ENCODE measurements around the gene GABPB2.
A peak's percentile ranks its signal among the peaks of the same experiment; 100 is the strongest.

Gene GABPB2

GRCh38 chr1:151133018-151133806, 62.7 kb downstream of the GABPB2 start:
- DNase-seq (ENCODE audit: low read depth in 2 of 2) = no peak

GRCh38 chr1:151134396-151134795, 63.8 kb downstream of the GABPB2 start:
- no peak for DNase-seq (ENCODE audit: low read depth in 2 of 2)

DNA sequence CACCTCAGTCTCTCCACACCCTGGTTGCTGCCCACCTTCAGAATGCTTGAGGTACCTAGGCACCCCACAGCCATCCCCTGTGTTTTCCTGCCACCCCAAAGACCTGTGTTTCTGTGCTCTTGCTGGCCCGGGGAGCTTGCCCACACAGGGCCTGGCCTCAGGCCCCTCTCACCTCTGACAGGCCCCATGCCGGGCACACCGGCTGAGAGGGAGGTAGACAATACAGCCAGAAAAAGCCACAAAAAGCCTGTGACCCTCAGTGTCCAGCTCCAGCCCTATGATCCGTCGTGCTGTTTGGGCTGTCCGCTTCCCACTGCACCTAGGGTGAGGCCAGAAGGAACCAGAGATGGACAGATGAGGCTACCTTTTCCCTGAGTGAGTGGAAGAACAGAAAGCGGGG, 64.4 kb downstream of the GABPB2 start:
- no peak for DNase-seq (ENCODE audit: low read depth in 2 of 2)

- no peak for DNase-seq (ENCODE audit: low read depth in 2 of 2)
Observed at GRCh38 chr1:151135433-151136385, 65.1 kb downstream of the GABPB2 start.

GRCh38 chr1:151137789-151138188, 67.2 kb downstream of the GABPB2 start:
- no peak for DNase-seq (ENCODE audit: low read depth in 2 of 2)

DNA sequence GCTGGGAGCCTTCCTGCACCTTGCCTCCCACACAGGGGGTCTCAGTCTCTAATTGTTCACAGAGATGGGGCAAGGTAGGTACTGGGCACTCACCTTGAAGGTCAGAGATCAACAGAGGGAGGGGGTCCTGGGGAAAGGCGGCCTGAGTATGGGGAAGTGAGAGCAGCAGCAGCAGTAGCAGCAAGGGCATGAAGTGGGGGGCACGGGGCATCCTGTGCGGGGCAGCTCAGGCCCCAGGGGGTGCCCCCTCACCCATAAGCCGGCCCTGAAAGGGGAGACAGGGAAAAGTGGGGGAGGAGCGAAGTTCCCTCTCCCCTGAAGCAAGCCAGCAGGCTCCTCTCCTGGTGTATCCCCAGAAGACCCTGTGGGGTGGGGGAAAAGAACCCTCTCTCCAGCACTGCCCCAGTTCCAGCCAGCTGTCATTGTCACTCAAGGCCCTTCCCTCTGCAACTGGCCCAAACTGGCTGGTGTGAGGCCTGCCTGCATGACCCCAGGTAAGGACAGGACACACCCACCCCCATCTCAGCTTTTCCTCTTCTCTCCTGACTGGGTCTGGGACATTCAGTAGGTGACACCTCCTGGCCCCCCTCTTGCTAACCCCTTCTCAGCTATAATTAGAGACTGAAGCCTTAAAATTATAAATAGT, 72.0 kb downstream of the GABPB2 start:
- no peak for DNase-seq (ENCODE audit: low read depth in 2 of 2)

DNA sequence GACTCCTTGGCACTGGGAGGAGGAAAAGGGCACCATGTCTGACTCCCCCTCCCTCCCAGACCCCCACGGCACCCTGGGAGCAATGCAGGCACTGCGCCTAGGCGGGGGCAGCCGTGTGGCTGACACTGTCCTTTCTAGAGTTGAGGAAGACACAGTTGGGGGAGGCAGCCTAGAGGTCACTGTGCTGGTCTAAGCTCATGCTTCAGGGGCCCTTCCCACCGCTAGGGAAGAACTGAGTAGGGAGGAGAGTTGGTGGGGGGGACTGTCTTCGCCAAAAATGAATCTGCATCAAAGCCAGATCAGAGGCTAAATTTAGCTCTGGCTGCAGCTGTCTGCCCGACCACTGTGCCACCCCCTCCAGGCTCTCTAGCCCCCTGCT, 72.5 kb downstream of the GABPB2 start:
- DNase-seq (ENCODE audit: low read depth in 2 of 2) = no peak

DNA sequence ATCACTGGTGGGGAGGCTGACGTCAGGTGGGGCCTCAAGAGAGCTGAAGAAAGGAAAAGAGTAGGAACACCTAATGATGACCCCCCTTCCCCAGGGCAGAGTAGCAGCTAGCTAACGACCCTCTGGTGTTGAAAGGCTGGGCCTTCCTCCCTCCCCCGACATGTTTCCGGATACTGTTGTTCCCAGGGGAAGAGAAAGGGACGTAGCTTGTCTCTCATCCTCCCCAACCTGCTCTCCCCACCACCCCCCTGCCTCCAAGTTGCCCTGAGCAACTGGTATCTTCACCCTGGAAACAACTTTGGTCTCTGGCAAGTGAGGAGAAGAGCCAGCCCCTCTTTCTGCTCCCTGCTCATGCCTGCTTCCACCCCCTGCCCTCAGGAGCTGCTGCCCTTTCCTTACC, 73.4 kb downstream of the GABPB2 start:
- DNase-seq (ENCODE audit: low read depth in 2 of 2) = no peak

DNA sequence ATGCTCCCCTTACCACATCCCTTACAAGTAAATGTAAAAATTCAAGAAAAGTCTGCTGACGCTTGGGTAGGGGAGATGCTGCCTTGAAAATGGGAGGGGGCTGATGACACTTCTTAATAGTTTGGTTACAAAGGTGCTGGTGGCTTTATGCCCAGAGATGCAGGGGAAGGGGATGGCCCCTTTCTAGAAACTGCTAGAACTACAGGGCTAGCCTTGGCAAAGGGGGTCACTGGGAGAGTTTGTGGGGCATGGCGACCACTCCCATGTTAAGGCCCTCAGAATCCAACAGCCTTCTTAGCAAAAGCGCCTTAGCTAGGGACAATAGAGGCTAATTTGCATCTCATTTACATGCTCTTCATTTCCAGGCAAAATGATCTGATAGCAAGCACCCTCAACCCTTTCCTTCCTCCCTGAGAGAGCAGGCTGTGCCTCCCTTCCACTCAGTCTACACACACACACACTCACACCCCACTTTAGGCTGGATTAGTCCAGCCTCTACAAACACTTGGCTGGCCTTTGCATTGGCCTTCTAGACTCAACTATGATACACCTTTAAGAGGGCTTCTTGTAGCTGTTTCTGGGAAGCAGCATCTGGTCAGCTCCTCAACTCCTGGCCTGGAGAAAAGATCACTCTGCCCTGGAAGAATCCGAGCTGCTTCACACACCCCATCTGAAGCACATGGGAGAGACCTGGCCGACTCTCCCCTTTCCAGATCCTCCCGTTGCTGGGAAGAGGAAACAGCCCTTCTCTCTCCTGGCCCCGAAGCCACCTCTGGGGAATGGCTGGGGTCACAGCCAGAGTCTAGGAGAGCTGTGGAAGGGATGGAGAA, 74.1 kb downstream of the GABPB2 start:
- no peak for DNase-seq (ENCODE audit: low read depth in 2 of 2)

- DNase-seq (ENCODE audit: low read depth in 2 of 2) = no peak
Observed at GRCh38 chr1:151145304-151146071, 74.9 kb downstream of the GABPB2 start.

GRCh38 chr1:151146072-151146411, 75.5 kb downstream of the GABPB2 start:
- no peak for DNase-seq (ENCODE audit: low read depth in 2 of 2)

DNA sequence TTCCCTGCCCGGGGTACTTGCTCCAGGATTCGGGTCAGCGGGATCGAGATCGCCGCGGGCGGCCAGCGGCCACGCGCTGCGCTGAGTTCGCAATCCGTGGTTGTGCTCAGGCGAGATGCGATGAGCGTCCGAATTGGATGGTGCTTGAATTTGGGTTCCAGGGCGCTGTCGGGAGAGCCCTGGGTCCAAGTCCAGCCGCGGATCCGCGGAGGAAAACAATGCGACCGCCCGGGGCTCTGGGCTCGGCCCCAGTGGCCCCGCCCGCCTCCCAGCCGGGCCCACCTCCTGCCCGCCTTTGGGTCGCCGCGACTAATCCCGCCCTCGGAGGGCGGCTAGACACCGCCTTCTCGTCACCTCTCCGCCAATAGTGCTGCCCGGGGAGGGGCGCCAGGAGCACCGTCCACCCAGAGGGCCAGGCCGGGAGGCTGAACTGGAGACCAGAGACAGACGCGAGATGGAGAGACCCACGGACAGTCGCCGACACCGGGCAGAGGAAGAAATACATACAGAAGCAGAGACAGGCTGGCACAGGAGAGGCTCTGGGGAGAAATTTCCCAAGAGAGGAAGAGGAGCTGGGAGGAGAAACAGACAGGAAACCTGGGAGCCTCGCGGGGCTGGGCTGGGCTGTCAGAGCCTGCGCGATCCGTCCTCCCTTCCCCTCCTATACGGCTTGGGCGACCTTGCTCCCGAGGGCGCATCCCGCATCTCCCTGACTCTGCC, 76.0 kb downstream of the GABPB2 start, which contains the start of gene SEMA6C:
SEMA6C (minus strand) TSS at position 220 of the 720 bp plus-strand sequence. CDS start 4,010 bp downstream, outside the sequence.
- DNase-seq (ENCODE audit: low read depth in 2 of 2) = peak; percentile 74

GRCh38 chr1:151147132-151147503, 76.6 kb downstream of the GABPB2 start:
- no peak for DNase-seq (ENCODE audit: low read depth in 2 of 2)

GRCh38 chr1:151147665-151148064, 77.1 kb downstream of the GABPB2 start:
- DNase-seq (ENCODE audit: low read depth in 2 of 2) = no peak

DNA sequence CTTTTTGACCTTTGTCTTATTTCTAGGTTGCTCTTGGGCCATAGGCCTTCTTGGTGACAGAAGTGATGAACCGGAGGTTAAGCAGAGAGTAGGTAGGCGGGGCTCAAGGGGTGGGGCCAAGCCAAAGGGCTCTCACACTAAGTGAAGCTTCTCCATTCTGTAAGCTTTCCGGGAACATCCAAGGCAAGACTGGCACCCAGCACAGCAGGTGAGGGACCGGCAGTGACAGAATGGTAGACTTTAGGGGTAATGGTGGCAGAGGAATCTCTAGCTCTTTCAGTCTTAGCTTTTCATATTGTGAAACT, 85.9 kb downstream of the GABPB2 start, which contains the start of gene TNFAIP8L2:
TNFAIP8L2 (plus strand) TSS at position 135 of the 305 bp plus-strand sequence. CDS start 2,049 bp downstream, outside the sequence.
- peak; percentile 48 to 53 for DNase-seq (ENCODE audit: low read depth in 2 of 2)

DNA sequence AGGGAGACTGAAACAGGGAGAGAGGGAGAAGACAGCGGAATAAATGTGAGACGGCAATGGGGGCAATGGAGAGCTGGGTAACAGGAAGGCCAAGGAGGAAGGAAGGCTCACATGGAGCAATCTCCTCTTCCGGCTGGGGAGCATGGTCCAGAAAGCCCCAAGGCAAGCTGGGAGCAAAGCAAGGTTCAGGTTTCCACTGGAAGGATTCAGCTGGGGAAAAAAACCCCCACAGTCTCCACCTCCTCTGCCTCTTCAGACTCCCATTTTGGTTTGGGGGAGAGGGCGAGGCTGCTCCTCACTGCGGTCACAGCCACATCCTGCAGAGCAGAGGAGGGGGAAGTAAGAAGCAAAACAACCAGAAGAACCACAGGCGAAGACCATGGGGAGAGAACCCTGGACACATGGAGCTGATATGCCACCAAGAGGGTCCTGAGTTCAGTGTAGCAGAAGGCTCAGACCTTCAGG, 86.5 kb downstream of the GABPB2 start:
- peak in 1 of 2 donors; percentile 37 for DNase-seq (ENCODE audit: low read depth in 2 of 2)

- DNase-seq (ENCODE audit: low read depth in 2 of 2) = no peak
Observed at GRCh38 chr1:151158326-151158725, 87.8 kb downstream of the GABPB2 start.

DNA sequence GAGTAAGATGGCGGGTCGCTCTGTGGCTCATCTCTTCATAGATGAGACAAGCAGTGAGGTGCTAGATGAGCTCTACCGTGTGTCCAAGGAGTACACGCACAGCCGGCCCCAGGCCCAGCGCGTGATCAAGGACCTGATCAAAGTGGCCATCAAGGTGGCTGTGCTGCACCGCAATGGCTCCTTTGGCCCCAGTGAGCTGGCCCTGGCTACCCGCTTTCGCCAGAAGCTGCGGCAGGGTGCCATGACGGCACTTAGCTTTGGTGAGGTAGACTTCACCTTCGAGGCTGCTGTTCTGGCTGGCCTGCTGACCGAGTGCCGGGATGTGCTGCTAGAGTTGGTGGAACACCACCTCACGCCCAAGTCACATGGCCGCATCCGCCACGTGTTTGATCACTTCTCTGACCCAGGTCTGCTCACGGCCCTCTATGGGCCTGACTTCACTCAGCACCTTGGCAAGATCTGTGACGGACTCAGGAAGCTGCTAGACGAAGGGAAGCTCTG, 88.2 kb downstream of the GABPB2 start:
- DNase-seq (ENCODE audit: low read depth in 2 of 2) = no peak

DNA sequence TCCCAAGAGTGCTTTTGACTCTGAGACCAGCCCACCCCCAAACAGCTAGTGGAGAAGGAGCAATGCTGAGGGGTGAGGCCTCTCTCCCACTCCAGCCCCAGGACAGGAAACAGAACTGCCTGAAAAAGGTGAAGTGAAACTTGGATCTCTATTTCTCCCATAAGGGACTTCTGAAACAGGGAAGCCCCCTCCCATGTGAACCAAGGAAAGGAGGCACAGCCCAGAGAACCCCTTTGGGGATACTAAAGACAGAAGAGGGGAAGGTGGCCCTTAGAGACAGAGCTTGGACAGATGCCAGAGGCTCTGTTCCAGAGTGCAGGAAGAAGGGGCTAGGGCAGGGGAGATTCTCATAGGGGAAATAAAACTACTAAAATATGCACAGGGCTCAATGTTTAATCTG, 88.8 kb downstream of the GABPB2 start:
- no peak for DNase-seq (ENCODE audit: low read depth in 2 of 2)

All from activated CD8-positive, alpha-beta memory T cell treated with anti-CD3 and anti-CD28 coated beads for 4 hours (primary cell).